Bronchial epithelial cell (primary cell): ENCODE results near the gene EPHA3. TPM values are rescaled to one million over a fixed set of nuclear protein-coding genes. Genes with fewer than 3 reads are reported as not detected.

Experiments used
- DNase-seq: peaks from one replicate; pipeline ENCODE4 v3.0.0-alpha.2; 2010; ENCODE audit warnings: low read depth
- FAIRE-seq: peaks from 2 replicates; lab custom pipeline; 2011; peaks lifted over from hg19 to GRCh38; lab: Jason Lieb, UNC
- H3K27me3 ChIP-seq: 2 replicates; pipeline ENCODE4 v1.5.1; 2011; ENCODE audit warnings: low read length; ENCODE audit not compliant: control insufficient read depth, insufficient read depth
- H3K36me3 ChIP-seq: 2 replicates; pipeline ENCODE4 v1.5.1; 2011; ENCODE audit warnings: low read length; ENCODE audit not compliant: control insufficient read depth, insufficient read depth
- H3K4me3 ChIP-seq: 2 replicates; pipeline ENCODE4 v1.5.1; 2011; ENCODE audit warnings: mild to moderate bottlenecking, low read depth, low read length, control low read depth
- total RNA-seq: library from RNA; depleted of rRNA; stranded (reverse); fragments of >200 nt; gene quantifications from 2 replicates; pipeline ENCODE4 v1.2.1, GENCODE V29; 2014
- TF ChIP-seq, protein P1 (sequence below): IDR thresholded peaks from 2 replicates; pipeline ENCODE4 v1.5.1; 2011; ENCODE audit warnings: mild to moderate bottlenecking, moderate library complexity, low read length, control low read depth, inconsistent platforms; ENCODE audit not compliant: insufficient read depth, severe bottlenecking

Gene EPHA3
- total RNA-seq, 1 donor from 2014 or later = under 0.01 TPM

DNA sequence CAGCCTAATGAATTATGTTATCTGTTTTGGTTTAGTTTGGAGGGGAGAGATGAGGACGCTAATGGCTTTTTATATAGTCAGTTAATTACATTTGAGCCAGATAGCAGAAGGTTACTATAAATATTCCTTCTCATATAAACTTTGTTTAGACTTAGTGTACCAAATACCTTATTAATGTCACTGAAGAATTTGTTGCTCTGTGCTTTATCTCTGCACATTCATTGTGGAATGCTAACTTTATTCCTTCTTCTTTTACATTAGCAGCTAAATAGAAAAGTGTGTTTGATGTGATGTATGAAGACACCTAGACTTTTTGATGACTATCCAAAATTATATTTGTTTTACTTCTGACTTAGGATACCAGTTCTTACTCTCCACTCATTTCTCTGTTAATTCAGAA lies 105.2 kb downstream of the EPHA3 start:
- Histone ChIP-seq H3K4me3 (no peak overlapping the region), H3K36me3 (no peaks in the 10 kb centered on the region), H3K27me3 (no peaks in the 10 kb centered on the region)
- TF ChIP-seq, protein P1, sequence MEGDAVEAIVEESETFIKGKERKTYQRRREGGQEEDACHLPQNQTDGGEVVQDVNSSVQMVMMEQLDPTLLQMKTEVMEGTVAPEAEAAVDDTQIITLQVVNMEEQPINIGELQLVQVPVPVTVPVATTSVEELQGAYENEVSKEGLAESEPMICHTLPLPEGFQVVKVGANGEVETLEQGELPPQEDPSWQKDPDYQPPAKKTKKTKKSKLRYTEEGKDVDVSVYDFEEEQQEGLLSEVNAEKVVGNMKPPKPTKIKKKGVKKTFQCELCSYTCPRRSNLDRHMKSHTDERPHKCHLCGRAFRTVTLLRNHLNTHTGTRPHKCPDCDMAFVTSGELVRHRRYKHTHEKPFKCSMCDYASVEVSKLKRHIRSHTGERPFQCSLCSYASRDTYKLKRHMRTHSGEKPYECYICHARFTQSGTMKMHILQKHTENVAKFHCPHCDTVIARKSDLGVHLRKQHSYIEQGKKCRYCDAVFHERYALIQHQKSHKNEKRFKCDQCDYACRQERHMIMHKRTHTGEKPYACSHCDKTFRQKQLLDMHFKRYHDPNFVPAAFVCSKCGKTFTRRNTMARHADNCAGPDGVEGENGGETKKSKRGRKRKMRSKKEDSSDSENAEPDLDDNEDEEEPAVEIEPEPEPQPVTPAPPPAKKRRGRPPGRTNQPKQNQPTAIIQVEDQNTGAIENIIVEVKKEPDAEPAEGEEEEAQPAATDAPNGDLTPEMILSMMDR = no peak
- DNase-seq (no peak), FAIRE-seq (no peak)

DNA sequence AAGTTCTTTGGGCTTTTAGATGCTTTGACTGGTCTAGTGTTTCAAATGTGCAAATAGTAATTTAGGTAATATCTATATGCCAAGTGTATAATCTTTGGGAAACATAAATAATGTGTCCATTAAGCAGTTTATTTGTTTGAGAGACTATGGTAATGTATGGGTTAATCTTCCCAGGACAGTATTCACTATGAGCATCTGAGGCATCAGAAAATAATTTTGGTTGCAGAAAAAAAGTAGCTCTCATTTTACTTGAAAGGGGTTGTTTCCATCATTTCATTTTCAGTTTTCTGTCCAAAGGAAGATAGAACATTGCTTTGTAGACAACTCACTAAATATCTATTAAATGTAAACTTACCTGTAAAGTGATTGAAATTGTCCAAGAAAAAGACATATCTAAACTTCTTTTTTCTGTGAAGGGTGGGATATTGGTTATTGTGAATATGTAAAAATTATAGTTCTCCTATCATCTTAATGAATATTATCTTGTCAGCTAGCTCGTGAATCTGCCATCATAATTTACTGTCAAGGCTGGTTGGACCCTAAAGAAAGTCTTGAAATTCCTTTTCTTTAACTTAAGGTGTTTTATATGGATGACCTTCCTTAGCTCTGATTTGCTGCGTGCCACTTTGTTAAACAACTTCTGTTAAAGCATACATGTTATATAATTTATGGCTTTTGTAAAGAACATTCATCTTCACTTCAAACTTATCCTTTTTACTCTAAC lies 108.8 kb downstream of the EPHA3 start:
- no peak for FAIRE-seq
- H3K27me3 ChIP-seq = no peaks in the 10 kb centered on the region
- TF ChIP-seq, protein P1 = no peak
- H3K4me3 ChIP-seq = no peak overlapping the region
- no peaks in the 10 kb centered on the region for H3K36me3 ChIP-seq
- no peak for DNase-seq

DNA sequence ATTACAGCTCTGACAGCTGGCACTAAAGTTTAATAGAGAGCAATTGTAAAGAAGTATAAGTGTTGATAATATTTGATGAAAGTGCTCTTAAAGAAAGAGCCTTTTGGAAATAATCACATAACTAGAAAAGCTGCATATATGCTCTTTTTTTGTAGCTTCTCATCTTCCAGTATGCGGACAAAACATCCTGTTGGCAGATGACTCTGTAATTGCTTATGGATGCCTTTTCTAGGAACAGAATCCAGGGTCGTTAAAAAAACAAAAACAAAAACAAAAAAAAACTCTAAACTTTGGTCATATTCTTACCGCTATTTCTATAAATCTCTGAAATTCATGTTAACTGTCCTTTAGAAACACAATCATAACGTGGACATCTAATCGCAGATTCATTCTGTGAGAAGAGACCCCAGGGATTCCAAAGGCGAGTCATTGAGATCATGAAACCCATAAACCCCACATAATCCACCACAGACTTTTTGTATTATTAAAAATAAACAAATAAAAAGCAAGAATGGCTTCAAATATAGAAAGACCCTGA lies 109.8 kb downstream of the EPHA3 start:
- Histone ChIP-seq H3K36me3 (no peaks in the 10 kb centered on the region), H3K27me3 (no peaks in the 10 kb centered on the region), H3K4me3 (no peak overlapping the region)
- DNase-seq (no peak), FAIRE-seq (no peak)
- TF ChIP-seq, protein P1 = no peak

DNA sequence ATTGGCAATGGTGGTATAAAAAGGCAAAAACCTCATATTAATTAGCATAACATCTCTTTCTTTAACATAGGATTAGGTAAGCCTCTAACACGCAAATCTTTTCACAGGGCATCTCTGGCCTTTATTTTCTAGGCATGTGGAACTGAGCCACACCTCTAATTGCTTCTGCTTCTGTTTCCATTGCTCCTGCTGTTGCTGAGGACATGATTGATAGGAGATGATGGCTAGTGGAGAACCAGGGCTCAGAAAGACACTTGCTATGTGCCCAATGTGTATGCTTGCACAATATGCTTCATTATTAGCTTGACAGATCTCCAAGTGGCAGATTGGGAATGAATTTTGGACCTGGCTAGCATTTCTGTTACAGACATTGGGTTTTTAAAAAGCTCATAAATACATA lies 114.5 kb downstream of the EPHA3 start:
- TF ChIP-seq, protein P1 = no peak
- no peak for FAIRE-seq
- no peaks in the 10 kb centered on the region for H3K36me3 ChIP-seq
- H3K27me3 ChIP-seq = no peaks in the 10 kb centered on the region
- no peak overlapping the region for H3K4me3 ChIP-seq
- no peak for DNase-seq

DNA sequence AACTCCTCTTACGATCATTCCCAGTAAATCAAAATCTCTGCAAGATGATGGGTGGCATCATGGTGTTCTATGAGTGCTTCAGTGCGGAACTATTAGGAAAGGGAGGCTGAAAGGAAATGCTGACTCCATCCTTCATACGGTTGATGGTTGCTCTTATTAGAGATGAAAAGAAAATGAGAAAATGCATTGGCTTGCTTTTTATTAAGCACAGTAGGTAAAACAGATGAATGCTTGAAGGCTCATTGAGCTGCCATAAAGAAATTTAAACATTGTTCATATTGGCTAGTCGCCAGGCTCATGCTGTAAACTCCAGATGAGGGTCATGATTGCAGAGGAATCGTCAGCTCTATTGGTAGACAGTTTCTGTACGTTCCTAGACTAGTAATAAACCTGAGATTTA lies 115.8 kb downstream of the EPHA3 start:
- TF ChIP-seq, protein P1 = no peak
- FAIRE-seq = no peak
- Histone ChIP-seq H3K4me3 (no peak overlapping the region), H3K36me3 (no peaks in the 10 kb centered on the region), H3K27me3 (no peaks in the 10 kb centered on the region)
- DNase-seq = no peak
